ENCODE measurements around the gene TAPT1. TPM values are rescaled to one million over a fixed set of nuclear protein-coding genes. Genes with fewer than 3 reads are reported as not detected.

TAPT1 gene
- total RNA-seq, 1 donor from 2014 or later = 23.0 TPM

DNA sequence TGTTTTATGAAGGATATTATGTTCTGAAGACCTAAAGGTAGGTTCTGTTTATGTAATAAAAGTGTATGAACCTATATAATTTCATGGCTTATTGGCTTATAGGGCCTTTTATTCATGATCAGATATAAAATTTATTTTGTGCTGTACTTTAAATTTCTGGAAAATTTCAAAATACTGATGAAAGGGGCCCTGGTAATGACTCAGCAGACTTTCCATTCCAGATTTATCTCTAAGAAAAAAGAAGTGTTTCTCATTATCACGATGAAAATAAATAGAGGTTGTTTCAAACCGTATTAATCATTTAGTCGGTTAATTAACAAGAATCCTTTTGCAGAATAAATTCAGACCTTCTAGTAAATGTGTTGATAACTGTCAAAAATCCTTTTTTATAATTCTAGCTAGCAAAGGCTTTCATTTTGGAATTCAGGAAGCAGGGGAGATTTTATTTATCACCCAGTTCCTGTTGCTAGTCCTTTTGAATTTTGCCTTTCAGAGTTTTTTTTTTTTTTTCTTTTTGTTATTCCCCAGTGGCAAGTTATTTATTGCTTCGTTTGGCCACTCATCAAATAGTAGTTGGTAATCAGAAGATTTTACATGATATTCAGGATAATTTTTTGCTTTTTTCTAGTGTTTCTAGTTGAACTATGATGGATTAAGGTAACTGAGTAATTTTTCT is 5.4 kb upstream of the TAPT1 start:
- Mint-ChIP-seq H3K36me3 (ENCODE audit: low read depth) (no peaks in the 10 kb centered on the region), H3K4me3 (ENCODE audit: unreplicated experiment) (no peak overlapping the region), H3K27me3 (ENCODE audit: low read depth) (no peaks in the 10 kb centered on the region), H3K4me1 (ENCODE audit: low read depth) (peaks cover 26% of the 10 kb centered on the region), H3K27ac (ENCODE audit: unreplicated experiment) (no peak overlapping the region), H3K9me3 (ENCODE audit: low read depth) (no peaks in the 10 kb centered on the region)
- DNase-seq (ENCODE audit: low spot score) = no peak
- TF ChIP-seq, protein P1, sequence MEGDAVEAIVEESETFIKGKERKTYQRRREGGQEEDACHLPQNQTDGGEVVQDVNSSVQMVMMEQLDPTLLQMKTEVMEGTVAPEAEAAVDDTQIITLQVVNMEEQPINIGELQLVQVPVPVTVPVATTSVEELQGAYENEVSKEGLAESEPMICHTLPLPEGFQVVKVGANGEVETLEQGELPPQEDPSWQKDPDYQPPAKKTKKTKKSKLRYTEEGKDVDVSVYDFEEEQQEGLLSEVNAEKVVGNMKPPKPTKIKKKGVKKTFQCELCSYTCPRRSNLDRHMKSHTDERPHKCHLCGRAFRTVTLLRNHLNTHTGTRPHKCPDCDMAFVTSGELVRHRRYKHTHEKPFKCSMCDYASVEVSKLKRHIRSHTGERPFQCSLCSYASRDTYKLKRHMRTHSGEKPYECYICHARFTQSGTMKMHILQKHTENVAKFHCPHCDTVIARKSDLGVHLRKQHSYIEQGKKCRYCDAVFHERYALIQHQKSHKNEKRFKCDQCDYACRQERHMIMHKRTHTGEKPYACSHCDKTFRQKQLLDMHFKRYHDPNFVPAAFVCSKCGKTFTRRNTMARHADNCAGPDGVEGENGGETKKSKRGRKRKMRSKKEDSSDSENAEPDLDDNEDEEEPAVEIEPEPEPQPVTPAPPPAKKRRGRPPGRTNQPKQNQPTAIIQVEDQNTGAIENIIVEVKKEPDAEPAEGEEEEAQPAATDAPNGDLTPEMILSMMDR (IDR thresholded peaks at IDR 0.05) = no peak

DNA sequence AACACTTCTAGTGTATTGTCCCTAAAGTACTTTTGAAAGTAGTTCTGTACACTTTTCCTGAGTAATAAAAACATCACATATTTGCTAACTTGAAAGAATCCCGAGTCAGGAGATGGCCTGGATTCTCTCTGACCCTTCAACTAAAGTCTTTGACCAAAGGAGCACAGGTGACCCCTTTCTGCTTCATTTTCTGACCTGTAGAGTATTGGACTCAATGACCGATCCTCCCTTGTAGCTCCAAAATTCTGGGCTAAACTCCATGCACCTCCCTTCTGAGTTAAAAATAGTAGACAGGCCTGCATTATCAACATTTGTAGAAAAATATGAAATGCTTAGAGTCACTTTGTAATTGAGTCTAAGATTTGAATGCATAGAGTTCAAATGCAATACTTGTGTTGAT is 4.0 kb upstream of the TAPT1 start:
- no peak overlapping the region for H3K27ac Mint-ChIP-seq (ENCODE audit: unreplicated experiment)
- H3K36me3 Mint-ChIP-seq (ENCODE audit: low read depth) = no peaks in the 10 kb centered on the region
- DNase-seq (ENCODE audit: low spot score) = no peak
- H3K9me3 Mint-ChIP-seq (ENCODE audit: low read depth) = no peaks in the 10 kb centered on the region
- H3K4me3 Mint-ChIP-seq (ENCODE audit: unreplicated experiment) = no peak overlapping the region
- H3K27me3 Mint-ChIP-seq (ENCODE audit: low read depth) = no peaks in the 10 kb centered on the region
- peaks cover 30% of the 10 kb centered on the region for H3K4me1 Mint-ChIP-seq (ENCODE audit: low read depth)
- TF ChIP-seq, protein P1 (IDR thresholded peaks at IDR 0.05) = no peak

DNA sequence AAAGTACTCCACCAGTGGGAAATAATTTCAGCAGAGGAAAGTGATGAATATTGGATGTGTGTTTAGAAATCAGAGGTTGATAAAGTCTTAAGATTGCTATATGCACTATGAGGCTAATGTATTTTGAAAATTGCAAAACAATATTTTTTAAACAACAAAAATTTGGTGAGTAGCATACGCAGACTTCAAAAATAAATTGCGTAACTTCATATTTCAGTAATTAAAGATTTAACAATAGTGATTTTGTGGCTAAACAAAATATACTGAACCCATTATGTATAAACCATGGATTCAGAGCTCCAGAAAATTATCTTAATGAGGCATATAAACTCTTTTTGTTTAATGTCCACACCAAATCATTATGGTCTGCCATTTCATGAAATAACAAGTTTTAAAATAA is 3.3 kb upstream of the TAPT1 start:
- H3K36me3 Mint-ChIP-seq (ENCODE audit: low read depth) = no peaks in the 10 kb centered on the region
- H3K9me3 Mint-ChIP-seq (ENCODE audit: low read depth) = no peaks in the 10 kb centered on the region
- no peak overlapping the region for H3K27ac Mint-ChIP-seq (ENCODE audit: unreplicated experiment)
- H3K27me3 Mint-ChIP-seq (ENCODE audit: low read depth) = no peaks in the 10 kb centered on the region
- H3K4me3 Mint-ChIP-seq (ENCODE audit: unreplicated experiment) = no peak overlapping the region
- H3K4me1 Mint-ChIP-seq (ENCODE audit: low read depth) = peaks cover 37% of the 10 kb centered on the region
- DNase-seq (ENCODE audit: low spot score) = no peak
- TF ChIP-seq, protein P1 (IDR thresholded peaks at IDR 0.05) = no peak

DNA sequence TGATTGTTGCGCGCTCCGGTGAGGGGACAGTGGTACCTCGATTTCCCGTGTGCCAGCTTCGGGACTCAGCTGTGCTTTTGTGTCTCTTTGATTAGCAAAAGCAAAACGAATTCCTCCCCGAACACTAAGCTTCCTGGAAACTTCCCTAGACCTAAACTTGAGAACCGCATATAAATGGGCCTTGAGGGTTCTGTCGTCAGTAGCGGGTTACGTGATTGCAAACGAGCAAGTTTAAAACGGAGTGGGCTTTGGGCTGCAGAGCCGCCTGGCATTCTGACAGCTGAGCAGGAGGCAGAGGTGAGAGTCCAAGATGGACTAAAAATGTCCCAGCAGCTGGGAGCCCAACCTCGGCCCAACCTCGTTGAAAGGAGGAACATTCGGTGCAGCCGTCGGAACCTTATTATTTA is 1.2 kb upstream of the TAPT1 start:
- H3K4me1 Mint-ChIP-seq (ENCODE audit: low read depth) = peaks cover 51% of the 10 kb centered on the region
- peak overlapping the region; percentile 97 for H3K27ac Mint-ChIP-seq (ENCODE audit: unreplicated experiment)
- H3K27me3 Mint-ChIP-seq (ENCODE audit: low read depth) = no peaks in the 10 kb centered on the region
- TF ChIP-seq, protein P1 (IDR thresholded peaks at IDR 0.05) = no peak
- H3K9me3 Mint-ChIP-seq (ENCODE audit: low read depth) = no peaks in the 10 kb centered on the region
- DNase-seq (ENCODE audit: low spot score) = no peak
- peak overlapping the region; percentile 90 for H3K4me3 Mint-ChIP-seq (ENCODE audit: unreplicated experiment)
- no peaks in the 10 kb centered on the region for H3K36me3 Mint-ChIP-seq (ENCODE audit: low read depth)

DNA sequence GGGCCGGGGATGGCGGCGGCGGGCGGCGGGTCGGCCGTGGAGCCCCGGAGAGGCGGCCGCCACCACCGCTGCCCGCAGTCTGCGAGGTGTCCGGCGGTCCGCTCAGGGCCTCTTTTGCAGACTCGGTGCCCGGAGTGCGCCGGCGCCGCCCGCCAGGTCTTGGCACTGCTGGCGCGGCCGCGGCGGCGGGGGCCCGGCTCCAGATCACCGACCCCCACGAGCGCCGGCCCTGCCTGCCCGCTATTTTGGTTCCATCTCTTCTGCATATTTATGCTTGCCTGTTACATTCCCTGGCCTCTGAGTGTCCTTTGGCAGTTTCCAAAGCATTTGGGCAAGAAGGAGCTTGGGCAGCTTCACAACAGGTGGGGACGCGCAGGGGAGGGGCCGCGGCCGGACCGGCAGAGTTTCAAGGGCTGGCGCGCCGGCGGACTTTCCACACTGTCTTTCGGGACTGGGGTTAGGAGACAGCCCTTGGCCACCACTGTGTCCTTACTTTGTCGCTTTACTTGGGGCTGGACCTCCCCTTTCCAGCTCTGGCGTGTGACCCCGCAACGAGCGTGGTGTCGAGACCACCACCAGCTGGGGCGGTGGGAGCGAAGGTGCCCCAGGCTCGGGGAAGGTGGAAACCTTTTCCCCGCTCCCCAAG is 668 bp upstream of the TAPT1 start:
- Mint-ChIP-seq H3K4me1 (ENCODE audit: low read depth) (peaks cover 47% of the 10 kb centered on the region), H3K27me3 (ENCODE audit: low read depth) (no peaks in the 10 kb centered on the region), H3K36me3 (ENCODE audit: low read depth) (no peaks in the 10 kb centered on the region), H3K4me3 (ENCODE audit: unreplicated experiment) (peak overlapping the region; percentile 90), H3K27ac (ENCODE audit: unreplicated experiment) (peak overlapping the region; percentile 97), H3K9me3 (ENCODE audit: low read depth) (no peaks in the 10 kb centered on the region)
- TF ChIP-seq, protein P1 (IDR thresholded peaks at IDR 0.05) = no peak
- DNase-seq (ENCODE audit: low spot score) = no peak
